ENCODE results near the gene SLC29A3. TPM values are rescaled to one million over a fixed set of nuclear protein-coding genes. Genes with fewer than 3 reads are reported as not detected.
"Not testable (repeated sequence)": the region's sequence is repeated elsewhere in the genome, so short reads cannot be mapped to it uniquely, and the experiment has no call there.

The SLC29A3 gene
- total RNA-seq, 2 experiments from 2014 or later: 2.5 to 3.0 TPM

DNA sequence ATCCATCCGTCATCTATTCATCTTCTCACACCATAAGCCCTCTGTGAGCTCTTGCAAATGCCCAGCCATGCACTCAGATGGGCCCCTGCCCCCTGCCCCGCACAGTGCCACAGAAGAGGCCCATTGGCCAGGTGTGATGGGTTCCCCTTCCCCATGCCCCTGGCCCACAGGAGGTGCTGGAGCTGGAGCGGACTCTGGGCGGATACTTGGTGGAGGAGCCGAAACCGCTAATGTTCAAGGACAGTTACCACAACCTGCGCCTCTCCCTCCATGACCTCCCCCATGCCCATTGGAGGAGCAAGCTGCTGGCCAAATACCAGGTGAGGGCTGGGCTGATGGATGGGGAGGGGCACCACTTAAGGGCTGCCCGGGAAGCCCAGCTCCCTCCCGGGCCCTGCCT, 23.4 kb upstream of the SLC29A3 start:
- Mint-ChIP-seq H3K27ac (no peak overlapping the region), H3K36me3 (no peaks in the 10 kb centered on the region), H3K4me1 (ENCODE audit: low read depth) (no peaks in the 10 kb centered on the region), H3K27me3 (peaks cover 4% of the 10 kb centered on the region), H3K9me3 (no peaks in the 10 kb centered on the region), H3K4me3 (no peak overlapping the region)
- ChIA-PET POLR2A (no interaction called here), CTCF (interaction anchor here (0.7 kb wide), 1 partner anchor 20 kb away, joined by 3 read pairs; no protein-coding TSS in a partner anchor)
- DNase-seq: no peak
- intact Hi-C loops (cut with micrococcal nuclease): no loop called here

DNA sequence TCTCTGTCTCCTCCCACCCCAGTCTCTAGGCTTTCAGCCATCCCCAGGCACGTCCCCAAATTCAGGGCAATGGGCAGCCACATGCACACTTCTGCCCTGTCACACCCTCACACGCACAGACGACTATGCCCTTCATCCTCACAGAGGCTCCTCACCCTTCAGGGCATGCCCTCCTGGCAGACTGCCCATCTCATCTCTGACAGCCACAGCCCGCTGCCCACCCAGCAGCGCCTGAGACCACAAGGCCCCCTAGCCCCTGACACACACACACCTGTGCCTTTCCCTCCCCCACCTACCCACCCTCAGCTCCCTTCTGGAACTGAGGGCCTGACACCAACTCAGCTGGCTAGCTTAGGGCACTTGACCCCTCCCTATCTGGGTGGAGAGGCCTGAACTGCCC, 23.0 kb upstream of the SLC29A3 start:
- Mint-ChIP-seq H3K27ac (no peak overlapping the region), H3K36me3 (no peaks in the 10 kb centered on the region), H3K9me3 (no peaks in the 10 kb centered on the region), H3K27me3 (peaks cover 4% of the 10 kb centered on the region), H3K4me1 (ENCODE audit: low read depth) (no peaks in the 10 kb centered on the region), H3K4me3 (no peak overlapping the region)
- intact Hi-C loops (cut with micrococcal nuclease): no loop called here
- DNase-seq: no peak
- POLR2A ChIA-PET: no interaction called here
- CTCF ChIA-PET: interaction anchor here (0.7 kb wide), 1 partner anchor 20 kb away, joined by 3 read pairs; no protein-coding TSS in a partner anchor

DNA sequence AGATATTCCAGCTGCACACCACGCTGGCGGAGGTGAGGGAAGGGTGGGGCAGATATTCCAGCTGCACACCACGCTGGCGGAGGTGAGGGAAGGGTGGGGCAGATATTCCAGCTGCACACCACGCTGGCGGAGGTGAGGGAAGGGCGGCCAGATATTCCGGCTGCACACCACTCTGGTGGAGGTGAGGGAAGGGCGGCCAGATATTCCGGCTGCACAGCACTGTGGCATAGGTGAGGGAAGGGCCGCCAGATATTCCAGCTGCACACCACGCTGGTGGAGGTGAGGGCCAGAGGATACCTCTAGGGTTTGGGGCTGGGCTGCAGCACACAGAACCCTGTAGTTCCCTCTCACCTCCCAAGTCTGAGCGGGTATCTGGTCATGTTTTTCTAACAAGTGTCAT, 22.2 kb upstream of the SLC29A3 start:
- H3K4me3 Mint-ChIP-seq; H3K4me1 Mint-ChIP-seq (ENCODE audit: low read depth); DNase-seq; intact Hi-C loops (cut with micrococcal nuclease); H3K36me3 Mint-ChIP-seq; H3K27me3 Mint-ChIP-seq; H3K9me3 Mint-ChIP-seq; H3K27ac Mint-ChIP-seq; POLR2A ChIA-PET: not testable (repeated sequence)
- CTCF ChIA-PET: interaction anchor here (0.6 kb wide), 1 partner anchor 371 kb away, joined by 4 read pairs; no protein-coding TSS in a partner anchor

DNA sequence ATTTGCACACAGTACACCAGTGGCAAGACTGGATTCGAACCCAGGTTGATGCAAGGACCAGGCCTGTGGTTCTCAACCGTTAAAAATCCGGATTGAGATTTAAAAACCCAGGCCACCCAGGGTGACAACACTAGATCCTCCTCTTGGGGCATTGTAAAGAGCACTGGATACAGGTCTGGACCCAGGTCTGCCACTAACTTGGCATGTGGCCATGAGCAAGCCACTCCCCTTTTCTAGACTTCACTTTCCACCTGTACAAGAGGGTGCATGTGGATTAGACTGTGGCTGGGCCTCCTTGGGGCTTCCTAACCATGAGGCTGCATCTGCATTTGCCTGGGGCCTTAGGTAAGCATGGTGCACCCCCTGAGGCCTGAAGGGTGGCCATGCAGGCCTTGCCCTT, 21.7 kb upstream of the SLC29A3 start:
- Mint-ChIP-seq H3K27ac (no peak overlapping the region), H3K4me1 (ENCODE audit: low read depth) (no peaks in the 10 kb centered on the region), H3K36me3 (no peaks in the 10 kb centered on the region), H3K9me3 (no peaks in the 10 kb centered on the region), H3K4me3 (no peak overlapping the region), H3K27me3 (peaks cover 7% of the 10 kb centered on the region)
- CTCF ChIA-PET: interaction anchor here (0.6 kb wide), 1 partner anchor 370 kb away, joined by 4 read pairs; no protein-coding TSS in a partner anchor
- no peak for DNase-seq
- POLR2A ChIA-PET: no interaction called here
- intact Hi-C loops (cut with micrococcal nuclease): no loop called here

DNA sequence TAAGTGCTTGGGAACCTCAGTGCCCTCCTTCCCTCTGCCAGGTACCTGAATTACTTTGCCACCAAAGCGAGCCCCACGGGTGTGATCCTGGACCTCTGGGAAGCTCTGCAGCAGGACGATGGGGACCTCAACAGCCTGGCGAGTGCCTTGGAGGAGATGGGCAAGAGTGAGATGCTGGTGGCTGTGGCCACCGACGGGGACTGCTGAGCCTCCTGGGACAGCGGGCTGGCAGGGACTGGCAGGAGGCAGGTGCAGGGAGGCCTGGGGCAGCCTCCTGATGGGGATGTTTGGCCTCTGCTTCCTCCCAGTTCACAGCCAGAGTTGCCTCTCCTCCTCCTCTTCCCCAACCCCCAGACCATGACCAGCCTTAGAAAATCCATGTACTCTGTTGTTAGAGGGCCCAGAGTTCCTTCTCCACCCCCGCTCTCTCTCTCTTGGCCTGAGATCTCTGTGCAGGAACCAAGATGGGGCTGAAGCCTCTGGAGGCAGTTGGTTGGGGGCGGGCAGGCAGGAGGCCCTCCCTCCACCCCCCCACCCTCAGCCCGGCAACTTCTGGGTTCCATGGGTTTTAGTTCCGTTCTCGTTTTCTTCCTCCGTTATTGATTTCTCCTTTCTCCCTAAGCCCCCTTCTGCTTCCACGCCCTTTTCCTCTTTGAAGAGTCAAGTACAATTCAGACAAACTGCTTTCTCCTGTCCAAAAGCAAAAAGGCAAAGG, 19.8 kb upstream of the SLC29A3 start:
- H3K9me3 Mint-ChIP-seq: no peaks in the 10 kb centered on the region
- H3K36me3 Mint-ChIP-seq: no peaks in the 10 kb centered on the region
- ChIA-PET CTCF (no interaction called here), POLR2A (no interaction called here)
- peaks cover 11% of the 10 kb centered on the region for H3K27me3 Mint-ChIP-seq
- no peak overlapping the region for H3K4me3 Mint-ChIP-seq
- no peak overlapping the region for H3K27ac Mint-ChIP-seq
- intact Hi-C loops (cut with micrococcal nuclease): no loop called here
- no peak for DNase-seq
- no peaks in the 10 kb centered on the region for H3K4me1 Mint-ChIP-seq (ENCODE audit: low read depth)

DNA sequence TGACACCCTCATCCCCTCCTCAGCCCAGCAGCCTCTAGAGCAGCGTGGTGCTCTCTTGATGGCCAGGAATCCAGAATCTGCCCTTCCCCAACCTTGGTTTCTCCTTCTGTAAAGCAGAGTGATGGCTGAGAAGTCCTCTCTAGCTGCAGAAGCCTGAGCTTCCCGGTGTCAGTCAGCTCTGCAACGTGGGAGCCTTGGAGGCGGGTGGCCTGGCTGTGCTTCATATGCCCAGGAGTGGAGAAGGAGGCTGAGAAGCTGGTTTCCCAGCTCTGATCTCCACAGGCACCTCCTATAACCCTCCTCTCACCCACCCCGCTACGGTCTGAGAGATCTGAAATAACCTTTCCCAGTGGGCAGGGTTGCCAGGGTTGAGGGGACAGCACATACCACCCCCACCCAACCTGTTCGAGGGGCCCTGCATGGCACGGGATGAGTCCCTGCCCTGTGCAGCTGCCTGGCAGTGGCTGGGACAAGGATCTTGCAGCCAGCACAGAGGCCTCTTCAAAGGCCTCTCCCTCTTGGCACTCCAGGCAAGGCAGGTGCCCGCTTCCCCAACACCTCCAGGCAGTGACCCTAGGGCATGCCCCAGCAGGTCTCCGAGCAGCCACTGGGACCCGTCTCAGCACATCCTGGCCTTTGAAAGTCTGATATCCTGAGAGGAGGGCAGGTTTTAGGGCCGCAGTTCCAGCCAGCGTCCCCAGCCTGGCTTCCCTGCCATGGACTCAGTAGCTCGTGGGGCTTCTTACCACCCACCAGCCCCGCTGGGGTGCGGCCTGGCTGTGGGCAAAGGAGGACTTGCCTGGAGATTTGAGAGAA, 18.3 kb upstream of the SLC29A3 start:
- CTCF ChIA-PET: no interaction called here
- Mint-ChIP-seq H3K9me3 (no peaks in the 10 kb centered on the region), H3K36me3 (no peaks in the 10 kb centered on the region), H3K27me3 (peaks cover 10% of the 10 kb centered on the region), H3K27ac (no peak overlapping the region), H3K4me1 (ENCODE audit: low read depth) (no peaks in the 10 kb centered on the region), H3K4me3 (no peak overlapping the region)
- POLR2A ChIA-PET: no interaction called here
- no peak for DNase-seq
- intact Hi-C loops (cut with micrococcal nuclease): no loop called here

DNA sequence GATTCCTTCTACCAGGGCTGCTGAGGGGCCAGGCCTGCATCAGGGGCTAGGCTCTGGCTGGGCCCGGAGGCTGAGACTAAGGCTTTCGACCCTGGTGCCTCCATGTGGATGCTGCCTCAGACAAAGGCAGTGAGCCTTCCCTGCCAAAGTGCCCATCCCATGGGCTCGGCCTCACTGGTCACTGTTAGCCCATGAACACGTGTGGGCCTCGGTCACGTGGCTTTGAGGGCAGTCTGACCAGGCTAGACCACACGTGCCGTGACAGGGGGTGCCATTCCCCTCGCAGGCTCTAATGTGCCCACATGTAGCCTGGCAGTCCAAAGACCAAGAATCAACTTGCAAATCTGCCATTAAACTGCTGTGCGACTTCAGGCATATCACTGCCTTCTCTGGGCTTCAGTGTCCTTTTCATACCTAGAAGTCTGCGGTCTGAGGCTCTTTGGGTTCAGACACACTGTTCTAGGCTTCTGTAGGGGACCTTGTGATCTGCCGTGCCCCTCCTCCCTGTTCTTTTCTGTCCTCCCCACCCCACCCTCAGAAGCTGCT, 17.6 kb upstream of the SLC29A3 start:
- intact Hi-C loops (cut with micrococcal nuclease): no loop called here
- Mint-ChIP-seq H3K9me3 (no peaks in the 10 kb centered on the region), H3K27ac (no peak overlapping the region), H3K27me3 (peaks cover 10% of the 10 kb centered on the region), H3K36me3 (no peaks in the 10 kb centered on the region), H3K4me1 (ENCODE audit: low read depth) (no peaks in the 10 kb centered on the region), H3K4me3 (no peak overlapping the region)
- no peak for DNase-seq
- CTCF ChIA-PET: no interaction called here
- POLR2A ChIA-PET: no interaction called here

DNA sequence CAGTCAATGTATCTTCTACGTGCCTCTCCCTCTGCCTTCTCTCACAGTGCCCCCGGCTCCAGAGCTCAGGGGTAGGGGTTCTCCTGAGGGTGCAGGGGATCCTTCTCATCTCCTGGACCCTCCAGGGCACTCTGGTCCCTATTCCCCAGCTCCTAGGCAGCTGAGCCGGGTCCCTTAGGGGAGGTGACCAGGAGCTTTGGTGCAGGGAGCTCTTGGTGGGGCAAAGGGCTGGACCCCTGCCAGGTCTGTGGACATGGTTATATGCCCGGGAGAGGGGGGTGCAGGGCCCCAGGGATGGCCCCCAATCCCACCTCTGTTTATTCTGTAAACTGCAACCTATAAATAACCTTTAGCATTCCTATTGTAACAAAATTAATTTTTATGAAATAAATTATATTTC, 16.6 kb upstream of the SLC29A3 start:
- peaks cover 10% of the 10 kb centered on the region for H3K27me3 Mint-ChIP-seq
- H3K9me3 Mint-ChIP-seq: no peaks in the 10 kb centered on the region
- no peaks in the 10 kb centered on the region for H3K4me1 Mint-ChIP-seq (ENCODE audit: low read depth)
- CTCF ChIA-PET: interaction anchor here (0.7 to 1.2 kb wide), 2 partner anchors 10 to 27 kb away, joined by 3 read pairs; no protein-coding TSS in a partner anchor
- POLR2A ChIA-PET: no interaction called here
- no peak overlapping the region for H3K4me3 Mint-ChIP-seq
- H3K27ac Mint-ChIP-seq: no peak overlapping the region
- H3K36me3 Mint-ChIP-seq: no peaks in the 10 kb centered on the region
- intact Hi-C loops (cut with micrococcal nuclease): no loop called here
- DNase-seq: no peak

DNA sequence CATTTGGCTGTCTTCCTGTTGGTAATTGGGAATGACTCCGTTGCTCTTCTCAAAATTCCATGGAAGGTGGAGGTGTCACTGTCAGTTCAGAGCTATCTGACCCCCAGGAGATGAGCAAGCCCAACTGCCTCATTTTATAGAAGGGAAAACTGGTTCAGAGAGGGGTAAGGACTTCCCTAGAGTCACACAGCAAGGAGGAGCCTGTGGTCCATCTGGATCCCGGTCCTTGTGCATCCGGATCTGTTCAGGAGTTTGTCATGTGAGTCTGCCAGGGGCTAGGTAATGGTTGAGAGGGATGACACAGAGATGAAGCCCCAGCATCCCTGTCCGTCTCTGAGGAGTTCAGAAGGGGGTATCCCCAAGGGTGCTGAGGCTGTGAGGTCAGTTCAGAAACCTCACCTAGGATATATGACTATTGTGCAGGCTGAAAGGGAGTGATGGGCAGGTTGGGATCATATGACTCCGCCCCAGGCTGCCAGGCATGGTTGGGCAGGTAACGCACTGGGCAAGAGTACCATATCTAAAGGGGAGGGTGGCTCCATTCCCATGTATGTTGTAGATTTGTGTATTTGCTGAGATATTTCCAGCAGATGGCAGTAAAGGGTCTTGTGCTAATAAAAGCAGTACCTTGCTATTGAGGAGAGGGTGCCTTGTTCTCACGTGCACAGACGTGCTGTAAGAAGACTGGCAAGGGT, 16.0 kb upstream of the SLC29A3 start:
- POLR2A ChIA-PET: no interaction called here
- no peaks in the 10 kb centered on the region for H3K4me1 Mint-ChIP-seq (ENCODE audit: low read depth)
- no peak overlapping the region for H3K27ac Mint-ChIP-seq

DNA sequence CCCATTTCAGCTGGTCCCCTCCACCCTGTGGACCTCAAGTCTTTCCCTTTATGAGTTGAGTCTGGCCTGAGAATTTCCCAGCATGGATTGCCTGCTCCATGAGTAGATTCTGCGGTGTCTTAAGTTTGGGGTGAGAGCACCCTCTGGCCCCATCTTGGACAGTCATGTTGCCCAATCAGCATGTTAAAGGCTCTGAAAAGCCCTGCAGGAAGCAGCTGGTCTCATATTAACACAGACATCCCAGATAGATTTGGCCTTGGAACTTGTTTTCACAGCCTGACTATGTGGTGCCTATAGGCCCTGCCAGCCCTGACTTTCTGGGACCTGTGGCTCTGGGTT, 15.5 kb upstream of the SLC29A3 start:
- Mint-ChIP-seq H3K4me3 (no peak overlapping the region), H3K36me3 (no peaks in the 10 kb centered on the region), H3K9me3 (no peaks in the 10 kb centered on the region), H3K27me3 (peaks cover 7% of the 10 kb centered on the region), H3K4me1 (ENCODE audit: low read depth) (no peaks in the 10 kb centered on the region), H3K27ac (no peak overlapping the region)
- POLR2A ChIA-PET: no interaction called here
- intact Hi-C loops (cut with micrococcal nuclease): no loop called here
- no peak for DNase-seq
- CTCF ChIA-PET: interaction anchor here (1.1 to 1.2 kb wide), 3 partner anchors 11 to 404 kb away, joined by 3 read pairs; no protein-coding TSS in a partner anchor

More for the DNA sequence above, 16.0 kb upstream of the SLC29A3 start:
- no peak for DNase-seq
- H3K4me3 Mint-ChIP-seq: no peak overlapping the region
- no peaks in the 10 kb centered on the region for H3K36me3 Mint-ChIP-seq
- peaks cover 9% of the 10 kb centered on the region for H3K27me3 Mint-ChIP-seq
- intact Hi-C loops (cut with micrococcal nuclease): no loop called here
- CTCF ChIA-PET: interaction anchor here (0.7 to 1.2 kb wide), 4 partner anchors 11 to 405 kb away, joined by 3 read pairs; no protein-coding TSS in a partner anchor
- no peaks in the 10 kb centered on the region for H3K9me3 Mint-ChIP-seq

DNA sequence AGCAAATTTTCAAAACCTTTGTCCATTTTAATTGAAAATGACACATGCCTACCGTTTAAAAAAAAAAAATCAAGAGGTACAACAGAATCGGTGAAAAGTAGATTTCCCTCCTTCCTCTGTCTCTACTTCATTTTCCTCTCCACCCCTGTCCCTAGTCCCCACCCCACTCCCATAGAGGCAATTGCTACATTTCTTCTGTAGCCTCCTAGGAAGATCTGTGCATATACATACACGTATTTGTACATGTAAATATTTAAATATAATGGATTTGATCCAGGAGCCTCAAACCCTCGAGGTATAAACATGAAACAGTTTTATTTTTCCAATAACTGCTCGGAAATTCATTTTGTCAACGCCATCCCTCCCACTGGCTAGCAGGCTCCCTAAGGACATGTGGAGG, 14.1 kb upstream of the SLC29A3 start:
- CTCF ChIA-PET: interaction anchor here (1.0 kb wide), 1 partner anchor 305 kb away, joined by 3 read pairs; no protein-coding TSS in a partner anchor
- POLR2A ChIA-PET: no interaction called here
- Mint-ChIP-seq H3K27me3 (peaks cover 7% of the 10 kb centered on the region), H3K36me3 (no peaks in the 10 kb centered on the region), H3K9me3 (no peaks in the 10 kb centered on the region), H3K27ac (no peak overlapping the region), H3K4me1 (ENCODE audit: low read depth) (no peaks in the 10 kb centered on the region), H3K4me3 (no peak overlapping the region)
- intact Hi-C loops (cut with micrococcal nuclease): no loop called here
- DNase-seq: no peak

DNA sequence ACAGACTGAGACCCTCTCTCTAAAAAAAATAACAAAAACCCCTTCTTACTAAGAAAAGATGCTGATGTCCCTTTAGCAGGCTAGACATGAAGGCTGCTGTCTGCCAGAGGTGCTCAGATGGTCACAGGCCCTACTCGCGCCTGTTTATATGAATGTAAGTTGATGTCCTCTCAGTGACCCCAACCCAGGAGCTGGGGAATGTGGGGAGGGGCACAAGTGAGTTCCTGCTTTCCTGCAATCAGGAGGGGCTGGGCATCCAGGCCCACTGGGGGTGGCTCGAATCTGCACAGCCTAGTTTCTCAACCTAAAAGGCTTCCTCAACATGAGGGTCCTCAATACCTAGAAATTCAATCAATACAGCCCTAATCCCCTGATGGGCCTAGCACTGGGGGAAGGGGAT, 12.1 kb upstream of the SLC29A3 start:
- H3K27ac Mint-ChIP-seq: no peak overlapping the region
- no peak for DNase-seq
- peaks cover 7% of the 10 kb centered on the region for H3K27me3 Mint-ChIP-seq
- no peaks in the 10 kb centered on the region for H3K4me1 Mint-ChIP-seq (ENCODE audit: low read depth)
- no peaks in the 10 kb centered on the region for H3K9me3 Mint-ChIP-seq
- ChIA-PET POLR2A (no interaction called here), CTCF (interaction anchor here (0.9 to 1.1 kb wide), 2 partner anchors 8 to 10 kb away, joined by 3 read pairs; no protein-coding TSS in a partner anchor)
- no peak overlapping the region for H3K4me3 Mint-ChIP-seq
- no peaks in the 10 kb centered on the region for H3K36me3 Mint-ChIP-seq
- intact Hi-C loops (cut with micrococcal nuclease): no loop called here

All from activated CD4-positive, alpha-beta memory T cell treated with anti-CD3 and anti-CD28 coated beads for 36 hours (primary cell).